ENCODE measurements around the gene PRR7.

The PRR7 gene

GRCh38 chr5:177472460-177473442 lies 26.1 kb downstream of the PRR7 start:
- peak overlapping the region; percentile 42 for H3K4me3 ChIP-seq (ENCODE audit: low read length)
- H3K36me3 ChIP-seq (replicated peaks; ENCODE audit: insufficient read depth, low read length) = no peaks in the 10 kb centered on the region
- no peak for TF ChIP-seq EZH2 (optimal IDR thresholded peaks at IDR 0.05; ENCODE audit: low read depth, low read length)
- no peak for TF ChIP-seq EZH2phosphoT487 (IDR thresholded peaks at IDR 0.05; ENCODE audit: low read length)
- no peak for TF ChIP-seq CTCF (IDR thresholded peaks at IDR 0.05; ENCODE audit: low read length)
- peak overlapping the region; percentile 84 for H3K4me2 ChIP-seq (ENCODE audit: low read depth, low read length)
- H3K27ac ChIP-seq (ENCODE audit: low read length) = no peak overlapping the region
- no peaks in the 10 kb centered on the region for H3K79me2 ChIP-seq (ENCODE audit: low read length)
- H3K4me1 ChIP-seq (ENCODE audit: low read length) = no peaks in the 10 kb centered on the region
- H4K20me1 ChIP-seq (ENCODE audit: insufficient read depth, low read length) = no peaks in the 10 kb centered on the region
- peaks cover 60% of the 10 kb centered on the region for H3K27me3 ChIP-seq (replicated peaks; ENCODE audit: insufficient read depth, low read length)
- no peaks in the 10 kb centered on the region for H3K9me3 ChIP-seq (replicated peaks; ENCODE audit: insufficient read depth, low read length)
- DNase-seq = no peak
- no peaks in the 10 kb centered on the region for H3F3A ChIP-seq (ENCODE audit: insufficient read depth, low read length)
- no peaks in the 10 kb centered on the region for H3K9me2 ChIP-seq (replicated peaks; ENCODE audit: insufficient read depth, low read length)
- H2AFZ ChIP-seq (ENCODE audit: low read length) = peak overlapping the region; percentile 48; the same call in 1 of the 2 replicates
- peak overlapping the region; percentile 10; the same call in 1 of the 2 replicates for H3K9ac ChIP-seq (ENCODE audit: low read length)

GRCh38 chr5:177473443-177474001 lies 26.9 kb downstream of the PRR7 start, which contains the start of gene DBN1:
Gene DBN1 (minus strand): TSS chr5:177473634. CDS start chr5:177473521, 113 bp downstream.
- TF ChIP-seq EZH2phosphoT487 (IDR thresholded peaks at IDR 0.05; ENCODE audit: low read length) = no peak
- TF ChIP-seq CTCF (IDR thresholded peaks at IDR 0.05; ENCODE audit: low read length) = no peak
- no peak for TF ChIP-seq EZH2 (optimal IDR thresholded peaks at IDR 0.05; ENCODE audit: low read depth, low read length)
- Histone ChIP-seq H3K36me3 (replicated peaks; ENCODE audit: insufficient read depth, low read length) (no peaks in the 10 kb centered on the region), H3K27ac (ENCODE audit: low read length) (no peak within 1 kb of the TSS), H3K79me2 (ENCODE audit: low read length) (no peaks in the 10 kb centered on the region), H4K20me1 (ENCODE audit: insufficient read depth, low read length) (no peaks in the 10 kb centered on the region), H3K9me2 (replicated peaks; ENCODE audit: insufficient read depth, low read length) (no peaks in the 10 kb centered on the region), H3F3A (ENCODE audit: insufficient read depth, low read length) (no peaks in the 10 kb centered on the region), H3K27me3 (replicated peaks; ENCODE audit: insufficient read depth, low read length) (peaks cover 55% of the 10 kb centered on the region), H3K9ac (ENCODE audit: low read length) (peak within 1 kb of the TSS; percentile 10; the same call in 1 of the 2 replicates), H3K4me3 (ENCODE audit: low read length) (peak within 1 kb of the TSS; percentile 42), H3K9me3 (replicated peaks; ENCODE audit: insufficient read depth, low read length) (no peaks in the 10 kb centered on the region), H3K4me1 (ENCODE audit: low read length) (no peaks in the 10 kb centered on the region), H2AFZ (ENCODE audit: low read length) (peak within 1 kb of the TSS; percentile 48; the same call in 1 of the 2 replicates), H3K4me2 (ENCODE audit: low read depth, low read length) (peak within 1 kb of the TSS; percentile 84)
- no peak for DNase-seq

- Histone ChIP-seq H3K36me3 (replicated peaks; ENCODE audit: insufficient read depth, low read length) (no peaks in the 10 kb centered on the region), H3K27ac (ENCODE audit: low read length) (no peak overlapping the region), H3K27me3 (replicated peaks; ENCODE audit: insufficient read depth, low read length) (peaks cover 49% of the 10 kb centered on the region), H3K4me3 (ENCODE audit: low read length) (no peak overlapping the region), H4K20me1 (ENCODE audit: insufficient read depth, low read length) (no peaks in the 10 kb centered on the region), H3K4me1 (ENCODE audit: low read length) (no peaks in the 10 kb centered on the region), H3K9me2 (replicated peaks; ENCODE audit: insufficient read depth, low read length) (no peaks in the 10 kb centered on the region), H3K9ac (ENCODE audit: low read length) (no peak overlapping the region), H3K4me2 (ENCODE audit: low read depth, low read length) (no peak overlapping the region), H3K79me2 (ENCODE audit: low read length) (no peaks in the 10 kb centered on the region), H2AFZ (ENCODE audit: low read length) (no peak overlapping the region), H3K9me3 (replicated peaks; ENCODE audit: insufficient read depth, low read length) (no peaks in the 10 kb centered on the region), H3F3A (ENCODE audit: insufficient read depth, low read length) (no peaks in the 10 kb centered on the region)
- no peak for TF ChIP-seq EZH2 (optimal IDR thresholded peaks at IDR 0.05; ENCODE audit: low read depth, low read length)
- no peak for TF ChIP-seq EZH2phosphoT487 (IDR thresholded peaks at IDR 0.05; ENCODE audit: low read length)
- no peak for TF ChIP-seq CTCF (IDR thresholded peaks at IDR 0.05; ENCODE audit: low read length)
- no peak for DNase-seq
Observed at GRCh38 chr5:177474002-177474476, 27.4 kb downstream of the PRR7 start.

Data from MM.1S (cell line).